ENCODE results near the gene CDC14A. TPM values are rescaled to one million over a fixed set of nuclear protein-coding genes. Genes with fewer than 3 reads are reported as not detected.

The CDC14A gene
- total and polyA plus RNA-seq, 10 donors = 3.8 to 58.5 (median 27.3) TPM

DNA sequence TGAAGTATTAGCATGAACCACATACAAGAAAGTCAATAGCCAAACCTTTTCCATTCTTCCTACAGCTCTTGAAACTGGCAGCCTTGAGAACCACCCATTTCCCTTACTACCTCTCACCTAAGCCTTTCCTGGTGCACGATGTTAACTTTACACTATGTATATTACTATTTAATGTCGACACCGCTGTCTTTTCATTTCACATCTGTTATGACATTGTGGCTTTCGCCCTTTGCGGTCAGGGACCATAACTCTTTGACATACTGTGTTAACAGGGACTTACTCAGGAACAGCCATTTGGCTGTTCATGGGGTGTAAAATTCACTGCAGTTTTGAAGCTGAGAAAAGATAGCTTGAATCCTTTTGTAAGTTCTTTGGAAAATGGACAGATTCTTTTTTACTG is 164.6 kb downstream of the CDC14A start:
- Histone ChIP-seq H3K36me3 (peaks cover 0 to 34% (median 0%) of the 10 kb centered on the region in 6 donors), H3K9me3 (no peaks in the 10 kb centered on the region), H3K4me3 (no peak overlapping the region), H3K27me3 (replicated peaks in 1 of 7) (no peaks in the 10 kb centered on the region), H3K4me1 (peaks cover 0 to 30% (median 6%) of the 10 kb centered on the region in 6 donors), H3K27ac (peak overlapping the region in 3 of 8 donors; percentile 15 to 36 (median 16))
- intact Hi-C loops (cut with DNase I; ENCODE audit: low total_unique reads) = no loop called here
- DNase-seq = no peak
- WGBS, 5 donors = 58 to 72% (median 63%) methylated on average over 5 of the region's 5 CpGs
- no peak for TF ChIP-seq POLR2AphosphoS5 (IDR thresholded peaks at IDR 0.05)
- TF ChIP-seq, protein P1, sequence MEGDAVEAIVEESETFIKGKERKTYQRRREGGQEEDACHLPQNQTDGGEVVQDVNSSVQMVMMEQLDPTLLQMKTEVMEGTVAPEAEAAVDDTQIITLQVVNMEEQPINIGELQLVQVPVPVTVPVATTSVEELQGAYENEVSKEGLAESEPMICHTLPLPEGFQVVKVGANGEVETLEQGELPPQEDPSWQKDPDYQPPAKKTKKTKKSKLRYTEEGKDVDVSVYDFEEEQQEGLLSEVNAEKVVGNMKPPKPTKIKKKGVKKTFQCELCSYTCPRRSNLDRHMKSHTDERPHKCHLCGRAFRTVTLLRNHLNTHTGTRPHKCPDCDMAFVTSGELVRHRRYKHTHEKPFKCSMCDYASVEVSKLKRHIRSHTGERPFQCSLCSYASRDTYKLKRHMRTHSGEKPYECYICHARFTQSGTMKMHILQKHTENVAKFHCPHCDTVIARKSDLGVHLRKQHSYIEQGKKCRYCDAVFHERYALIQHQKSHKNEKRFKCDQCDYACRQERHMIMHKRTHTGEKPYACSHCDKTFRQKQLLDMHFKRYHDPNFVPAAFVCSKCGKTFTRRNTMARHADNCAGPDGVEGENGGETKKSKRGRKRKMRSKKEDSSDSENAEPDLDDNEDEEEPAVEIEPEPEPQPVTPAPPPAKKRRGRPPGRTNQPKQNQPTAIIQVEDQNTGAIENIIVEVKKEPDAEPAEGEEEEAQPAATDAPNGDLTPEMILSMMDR (IDR thresholded peaks at IDR 0.05 in 8 of 11, conservative IDR thresholded peaks at IDR 0.05 in 3 of 11) = no peak
- no peak for TF ChIP-seq POLR2A (IDR thresholded peaks at IDR 0.05)

DNA sequence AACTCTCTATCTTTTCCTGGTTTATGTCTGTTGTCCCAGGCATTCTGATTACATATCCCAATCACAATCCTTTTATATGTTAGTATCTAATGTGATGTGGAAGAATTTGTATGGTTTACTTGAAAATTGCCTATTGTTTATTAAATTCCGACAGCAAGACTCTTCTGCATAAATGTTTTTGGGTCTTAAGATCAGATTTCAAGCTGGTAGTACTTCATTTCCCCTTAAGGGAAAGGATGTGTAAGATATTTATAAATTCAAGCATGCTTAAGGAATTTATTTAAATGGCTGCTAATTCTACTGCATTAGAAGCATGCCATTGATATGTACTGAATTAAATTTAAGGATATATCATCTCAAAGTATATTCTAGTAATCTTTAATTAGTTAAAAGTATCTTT is 165.2 kb downstream of the CDC14A start:
- Histone ChIP-seq H3K4me3 (no peak overlapping the region), H3K9me3 (no peaks in the 10 kb centered on the region), H3K4me1 (peaks cover 0 to 32% (median 6%) of the 10 kb centered on the region in 6 donors), H3K27me3 (replicated peaks in 1 of 7) (no peaks in the 10 kb centered on the region), H3K36me3 (peaks cover 0 to 27% (median 0%) of the 10 kb centered on the region in 6 donors), H3K27ac (peak overlapping the region in 3 of 8 donors; percentile 15 to 36 (median 16))
- no peak for DNase-seq
- TF ChIP-seq POLR2AphosphoS5 (IDR thresholded peaks at IDR 0.05) (no peak), POLR2A (IDR thresholded peaks at IDR 0.05) (no peak)
- TF ChIP-seq, protein P1 (IDR thresholded peaks at IDR 0.05 in 8 of 11, conservative IDR thresholded peaks at IDR 0.05 in 3 of 11) = no peak
- intact Hi-C loops (cut with DNase I; ENCODE audit: low total_unique reads) = no loop called here
- WGBS, 5 donors = 79 to 82% (median 80%) methylated on average over 1 of the region's 1 CpG

DNA sequence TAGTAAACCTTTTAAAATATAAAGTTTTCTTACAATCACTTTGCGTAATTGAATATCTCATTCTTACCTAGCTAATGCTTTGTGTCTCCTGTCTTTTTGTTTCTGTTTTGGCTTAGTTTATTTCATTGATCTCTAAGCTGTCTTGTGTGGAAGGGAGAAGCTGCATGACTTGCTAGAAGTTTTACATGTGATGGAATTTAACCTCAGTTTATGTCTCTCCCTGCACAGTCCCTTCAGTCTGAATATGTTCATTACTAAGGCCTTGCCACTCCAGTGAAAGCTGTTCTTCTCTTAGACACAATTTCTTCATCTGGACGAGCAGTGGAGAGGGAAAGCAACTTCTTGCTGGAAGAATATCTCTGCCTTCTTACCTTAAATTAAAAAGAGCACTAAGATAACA is 165.7 kb downstream of the CDC14A start:
- DNase-seq = no peak
- Histone ChIP-seq H3K9me3 (no peaks in the 10 kb centered on the region), H3K4me3 (no peak overlapping the region), H3K27me3 (replicated peaks in 1 of 7) (no peaks in the 10 kb centered on the region), H3K36me3 (peaks cover 0 to 23% (median 0%) of the 10 kb centered on the region in 6 donors), H3K27ac (peak overlapping the region in 2 of 8 donors; percentile 16 to 29), H3K4me1 (peaks cover 0 to 37% (median 10%) of the 10 kb centered on the region in 6 donors)
- intact Hi-C loops (cut with DNase I; ENCODE audit: low total_unique reads) = no loop called here
- TF ChIP-seq, protein P1 (IDR thresholded peaks at IDR 0.05 in 8 of 11, conservative IDR thresholded peaks at IDR 0.05 in 3 of 11) = no peak
- TF ChIP-seq POLR2A (IDR thresholded peaks at IDR 0.05) (no peak), POLR2AphosphoS5 (IDR thresholded peaks at IDR 0.05) (no peak)
- WGBS, 5 donors = 31 to 69% (median 34%) methylated on average over 2 of the region's 2 CpGs

DNA sequence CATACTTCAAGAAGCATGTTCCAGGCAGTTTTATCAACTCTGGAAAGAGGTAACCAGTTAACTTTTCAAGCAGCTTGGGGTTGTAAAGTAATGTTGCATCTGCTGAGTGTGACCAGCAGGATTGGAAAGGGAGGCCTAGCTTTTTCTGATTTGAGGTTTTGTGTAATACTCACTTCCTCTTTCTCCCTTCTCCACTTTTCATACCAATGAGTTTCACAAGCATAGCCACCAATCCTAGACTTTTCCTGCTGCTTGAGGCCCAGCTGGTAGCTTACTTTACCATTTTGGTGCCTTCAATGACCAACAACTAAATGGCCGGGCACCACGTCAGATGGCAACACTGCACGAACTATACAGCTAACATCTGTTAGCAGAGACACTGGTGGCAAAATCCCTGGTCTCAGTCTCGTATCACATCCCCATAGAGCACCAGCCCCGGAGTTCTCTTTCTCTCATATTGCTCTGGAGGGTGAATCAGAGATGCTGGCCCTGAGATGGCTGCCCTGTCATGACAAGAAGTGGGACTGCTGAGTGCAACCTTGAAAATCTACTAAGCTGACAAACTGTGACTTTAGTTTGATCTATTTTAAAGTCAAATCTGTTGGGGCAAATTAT is 170.8 kb downstream of the CDC14A start:
- Histone ChIP-seq H3K27ac (peak overlapping the region in 4 of 8 donors; percentile 12 to 35 (median 24)), H3K36me3 (peaks cover 0 to 9% (median 0%) of the 10 kb centered on the region in 6 donors), H3K27me3 (replicated peaks in 1 of 7) (no peaks in the 10 kb centered on the region), H3K4me1 (peaks cover 0 to 21% (median 8%) of the 10 kb centered on the region in 6 donors), H3K9me3 (no peaks in the 10 kb centered on the region), H3K4me3 (no peak overlapping the region)
- TF ChIP-seq POLR2A (IDR thresholded peaks at IDR 0.05) (no peak), POLR2AphosphoS5 (IDR thresholded peaks at IDR 0.05) (peak in 1 of 3 donors; percentile 25)
- TF ChIP-seq, protein P1 (IDR thresholded peaks at IDR 0.05 in 8 of 11, conservative IDR thresholded peaks at IDR 0.05 in 3 of 11) = peak in 1 of 11 experiments; percentile 25
- intact Hi-C loops (cut with DNase I; ENCODE audit: low total_unique reads) = no loop called here
- DNase-seq = no peak
- 59 to 96% (median 71%) methylated on average over 5 of the region's 5 CpGs for WGBS, 5 donors
